Measurements from ENCODE around the gene GFM1.

The GFM1 gene

GRCh38 chr3:158644345-158644908, at the start of gene GFM1:
Gene GFM1 (plus strand): TSS chr3:158644527. CDS start chr3:158644635, 108 bp downstream.
- TF ChIP-seq, protein P1, sequence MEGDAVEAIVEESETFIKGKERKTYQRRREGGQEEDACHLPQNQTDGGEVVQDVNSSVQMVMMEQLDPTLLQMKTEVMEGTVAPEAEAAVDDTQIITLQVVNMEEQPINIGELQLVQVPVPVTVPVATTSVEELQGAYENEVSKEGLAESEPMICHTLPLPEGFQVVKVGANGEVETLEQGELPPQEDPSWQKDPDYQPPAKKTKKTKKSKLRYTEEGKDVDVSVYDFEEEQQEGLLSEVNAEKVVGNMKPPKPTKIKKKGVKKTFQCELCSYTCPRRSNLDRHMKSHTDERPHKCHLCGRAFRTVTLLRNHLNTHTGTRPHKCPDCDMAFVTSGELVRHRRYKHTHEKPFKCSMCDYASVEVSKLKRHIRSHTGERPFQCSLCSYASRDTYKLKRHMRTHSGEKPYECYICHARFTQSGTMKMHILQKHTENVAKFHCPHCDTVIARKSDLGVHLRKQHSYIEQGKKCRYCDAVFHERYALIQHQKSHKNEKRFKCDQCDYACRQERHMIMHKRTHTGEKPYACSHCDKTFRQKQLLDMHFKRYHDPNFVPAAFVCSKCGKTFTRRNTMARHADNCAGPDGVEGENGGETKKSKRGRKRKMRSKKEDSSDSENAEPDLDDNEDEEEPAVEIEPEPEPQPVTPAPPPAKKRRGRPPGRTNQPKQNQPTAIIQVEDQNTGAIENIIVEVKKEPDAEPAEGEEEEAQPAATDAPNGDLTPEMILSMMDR (IDR thresholded peaks at IDR 0.05): peak; percentile 94

GRCh38 chr3:158600787-158601186, 43.5 kb upstream of the GFM1 start:
- TF ChIP-seq, protein P1 (IDR thresholded peaks at IDR 0.05): no peak

GRCh38 chr3:158602227-158602626, 42.1 kb upstream of the GFM1 start:
- TF ChIP-seq, protein P1 (IDR thresholded peaks at IDR 0.05): no peak

- TF ChIP-seq, protein P1 (IDR thresholded peaks at IDR 0.05): no peak
Observed at GRCh38 chr3:158617982-158618875, 26.1 kb upstream of the GFM1 start.

DNA sequence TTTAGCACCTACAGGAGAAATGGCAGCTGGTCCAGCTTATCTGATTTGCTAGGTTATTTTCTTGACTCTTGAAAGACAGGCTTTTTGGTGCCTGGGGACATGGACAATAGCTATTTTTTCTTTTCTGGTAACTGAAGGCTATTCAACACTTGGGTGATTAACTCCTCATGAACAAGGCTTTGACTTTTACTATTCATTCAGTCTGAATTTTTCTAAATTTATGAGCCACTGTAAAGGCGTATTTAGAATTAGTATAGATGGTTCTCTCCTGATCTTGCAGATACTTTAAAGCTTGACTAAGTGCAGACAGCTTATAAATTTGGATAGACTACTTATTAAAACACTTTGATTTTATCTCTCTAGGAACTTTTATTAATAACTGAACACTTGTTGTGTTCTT, 18.4 kb upstream of the GFM1 start:
- TF ChIP-seq, protein P1 (IDR thresholded peaks at IDR 0.05): no peak

GRCh38 chr3:158631981-158632380, 12.3 kb upstream of the GFM1 start:
- TF ChIP-seq, protein P1 (IDR thresholded peaks at IDR 0.05): no peak

DNA sequence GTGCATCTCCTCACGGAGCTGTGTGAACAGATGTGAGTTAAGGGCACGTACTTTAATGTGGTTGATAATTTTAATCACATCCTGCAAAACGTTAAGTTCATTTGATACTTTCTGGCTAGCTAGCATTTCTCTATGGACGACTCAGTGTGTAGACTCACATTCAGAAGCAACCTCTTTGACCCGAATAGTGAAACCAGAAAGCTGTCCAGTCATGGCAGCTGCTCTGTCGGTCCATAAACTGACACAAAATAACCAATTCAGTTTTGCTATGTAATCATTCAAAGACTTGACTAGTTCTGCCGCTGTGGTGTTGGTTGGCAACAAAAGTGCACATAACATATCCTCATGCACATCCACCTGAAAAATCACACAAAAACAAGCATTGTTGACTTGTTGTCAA, 3.7 kb upstream of the GFM1 start:
- TF ChIP-seq, protein P1 (IDR thresholded peaks at IDR 0.05): no peak

All from LNCAP (cell line).